Retina (tissue), 1 donor: Measurements from ENCODE around the gene NFKBIZ.

ENCODE experiments used
- DNase-seq: peaks from one replicate; pipeline ENCODE4 v3.0.0-alpha.2; 2016

Gene NFKBIZ

DNA sequence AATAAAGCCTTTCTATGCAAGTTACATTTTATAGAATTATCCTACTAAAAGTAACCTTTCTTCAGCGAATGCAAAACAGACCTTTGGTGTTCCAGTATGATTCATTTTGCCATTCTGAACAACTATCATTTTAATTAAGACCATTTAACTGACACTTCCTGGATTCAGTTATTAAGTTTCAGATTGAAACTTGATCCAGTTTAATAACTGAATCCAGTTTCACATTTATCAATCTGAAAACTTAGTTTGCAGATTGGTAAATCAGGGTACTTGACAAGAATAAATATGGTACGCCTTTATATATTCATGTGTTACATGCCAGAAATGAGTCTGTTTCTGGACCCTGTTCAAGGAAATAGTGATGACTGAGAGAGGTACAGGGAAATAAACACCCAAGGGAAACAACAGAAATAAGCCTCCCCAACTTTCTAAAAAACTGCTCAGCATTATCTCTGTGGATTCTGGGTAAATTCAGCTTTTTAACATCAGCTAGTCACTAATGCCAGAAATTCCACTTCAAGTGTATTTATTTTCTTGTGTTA lies 23.3 kb upstream of the NFKBIZ start:
- DNase-seq: no peak

DNA sequence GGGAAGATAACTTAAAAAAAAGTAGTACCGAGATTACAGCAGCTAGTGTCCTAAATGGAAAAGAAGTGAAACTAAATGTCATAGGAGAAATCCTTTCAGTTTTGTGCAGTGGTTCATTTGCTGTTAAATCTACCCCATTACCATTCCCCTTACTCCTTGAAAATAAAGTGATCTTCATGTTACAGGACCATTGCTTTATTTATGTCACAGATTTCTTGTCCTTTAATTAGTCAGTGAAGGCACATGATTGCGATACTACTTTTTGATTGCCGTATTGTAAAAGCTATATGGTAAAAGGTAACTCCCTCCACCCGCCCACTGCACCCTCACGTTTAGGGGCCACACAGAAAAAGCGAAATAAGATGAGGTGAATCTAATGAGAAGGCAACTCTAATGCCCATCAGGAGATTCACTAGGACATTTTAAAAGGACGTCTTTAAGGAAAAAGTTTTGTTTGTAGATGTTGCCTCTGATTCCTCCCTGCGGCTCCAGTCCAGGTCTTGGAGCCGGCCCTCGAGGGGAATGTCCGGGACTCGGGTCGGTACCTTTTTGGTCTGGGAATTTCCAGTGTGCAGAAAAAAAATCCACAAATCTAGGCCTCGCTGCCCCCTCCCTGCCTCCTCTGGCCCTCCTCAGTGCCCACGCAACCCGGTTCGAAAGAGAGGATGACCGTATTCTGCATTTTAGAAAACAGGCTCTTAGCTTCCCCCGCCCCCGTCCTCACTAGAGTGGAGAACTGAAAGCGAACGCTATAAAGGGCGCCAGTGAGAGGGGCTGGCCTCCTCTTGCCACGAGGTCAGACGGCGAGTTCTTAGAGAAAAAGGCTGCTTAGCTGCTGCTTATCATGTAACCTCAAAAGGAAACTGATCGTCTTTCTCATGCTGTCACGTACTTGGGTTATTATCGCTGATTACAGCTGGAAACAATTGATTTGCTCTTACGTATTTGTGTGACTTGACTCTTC lies 21.8 kb upstream of the NFKBIZ start:
- DNase-seq: peak; percentile 83

DNA sequence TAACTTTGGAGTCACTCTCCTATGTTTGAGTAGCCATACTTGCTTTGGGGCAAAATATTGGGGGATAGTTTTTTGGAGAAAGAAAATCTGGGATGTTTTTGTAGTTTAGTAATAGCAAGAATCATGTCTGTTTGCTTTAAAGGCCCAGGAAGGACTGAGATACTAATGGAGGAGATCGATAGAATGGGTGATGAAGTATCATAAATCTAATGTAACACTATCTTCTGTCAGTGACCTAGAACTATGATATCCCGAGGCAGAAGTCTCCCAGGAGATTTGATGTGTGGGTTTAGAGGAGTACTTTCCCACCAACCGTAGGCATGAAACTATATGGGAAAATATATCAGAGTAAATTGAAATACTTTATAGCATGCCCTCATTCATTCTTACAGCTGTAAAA lies 21.0 kb upstream of the NFKBIZ start:
- peak; percentile 24 for DNase-seq

DNA sequence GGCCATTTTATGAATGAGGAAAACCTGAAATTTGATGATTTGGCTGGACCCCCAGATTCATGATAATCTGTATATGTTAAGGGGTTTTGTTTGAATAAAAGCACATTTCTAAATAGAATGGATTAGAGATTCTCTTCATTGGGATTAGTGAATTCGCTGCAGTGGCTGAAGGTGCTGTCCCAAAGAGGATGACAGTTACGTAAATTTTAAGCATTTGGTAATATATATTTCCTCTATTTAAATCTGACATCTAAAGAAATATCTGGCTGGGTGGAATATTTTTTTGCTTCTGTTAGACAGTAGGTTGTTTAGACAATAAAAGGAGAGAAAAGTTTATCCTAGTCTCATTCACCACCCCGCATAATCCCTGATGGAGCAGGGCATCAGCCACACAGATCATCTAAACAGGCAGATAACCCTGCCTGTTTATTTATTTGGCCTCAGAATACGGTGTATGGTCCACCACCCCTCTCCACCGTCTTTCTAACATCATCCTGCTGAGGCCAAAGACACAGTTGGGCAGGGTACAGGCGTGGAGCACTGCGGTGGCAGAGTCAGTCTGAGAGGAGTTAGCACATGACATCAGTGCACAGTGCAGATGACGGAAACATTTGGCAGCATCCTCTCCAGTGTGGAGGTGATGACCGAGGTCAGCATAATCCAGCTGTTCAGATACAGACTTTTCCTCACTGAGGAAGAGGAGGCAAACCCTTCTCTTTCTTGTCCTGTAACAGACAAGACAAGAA lies 20.4 kb upstream of the NFKBIZ start:
- DNase-seq: peak; percentile 38

DNA sequence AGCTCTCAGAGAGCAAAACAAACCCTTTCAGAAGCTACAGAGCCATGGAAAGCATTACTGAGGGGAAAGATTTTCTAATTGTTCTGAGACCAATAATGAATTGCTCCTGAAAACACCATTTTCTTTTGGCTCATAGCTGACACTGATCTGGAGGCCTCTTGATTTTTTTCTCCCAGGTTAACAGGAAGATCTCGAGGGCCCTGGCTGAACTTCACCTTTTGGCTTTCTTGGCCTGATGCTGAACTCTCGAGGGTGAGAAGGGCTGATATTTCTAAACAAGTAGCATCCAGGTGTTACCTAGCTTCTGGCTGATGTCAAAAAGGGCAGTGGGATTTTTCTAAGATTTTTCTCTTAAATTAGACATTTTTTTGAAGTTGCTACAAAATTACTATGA lies 19.9 kb upstream of the NFKBIZ start:
- DNase-seq: no peak

DNA sequence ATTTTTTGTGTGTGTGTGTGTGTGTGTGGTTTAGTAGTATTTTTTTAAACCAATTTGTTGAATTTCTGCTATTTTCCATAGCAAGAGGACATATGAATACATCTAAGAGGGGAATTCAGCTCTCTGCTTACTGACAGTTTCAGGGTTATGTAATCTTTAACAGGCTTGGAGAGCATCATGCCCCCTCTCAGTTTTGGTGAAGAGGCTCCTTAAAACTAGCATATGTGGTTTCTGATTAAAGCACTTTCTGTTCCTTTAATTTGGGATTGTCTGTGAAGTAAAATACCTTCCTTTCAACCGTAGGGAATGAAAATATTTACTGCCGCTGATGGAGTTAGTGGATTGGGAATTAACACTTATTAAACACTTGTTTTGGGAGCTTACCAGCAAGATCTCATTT lies 19.4 kb upstream of the NFKBIZ start:
- DNase-seq: no peak

DNA sequence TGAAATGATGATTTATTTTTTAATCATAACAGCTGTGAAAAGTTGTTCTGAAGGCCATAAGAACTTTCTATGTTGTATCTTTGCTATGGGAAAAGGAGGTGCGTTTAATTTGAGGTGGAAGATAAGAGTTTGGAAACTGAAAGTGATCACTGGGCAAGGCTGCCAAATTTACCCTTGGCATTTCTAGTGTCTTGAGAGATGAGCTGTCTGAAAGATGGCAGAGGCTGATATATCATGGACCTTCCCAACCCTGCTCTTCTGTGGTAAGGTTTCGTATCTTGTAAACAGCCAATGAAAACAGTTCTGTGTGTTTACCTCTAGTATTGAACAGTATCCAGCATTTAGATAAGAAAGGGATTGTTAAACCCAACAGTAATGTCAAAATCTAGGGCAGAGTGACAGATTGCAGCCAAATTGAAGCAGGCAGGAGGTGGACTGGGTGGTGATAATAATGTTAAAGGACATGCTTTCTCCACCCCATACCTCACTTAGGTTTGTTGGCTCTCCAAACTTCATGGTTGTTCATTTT lies 15.8 kb upstream of the NFKBIZ start:
- no peak for DNase-seq

DNA sequence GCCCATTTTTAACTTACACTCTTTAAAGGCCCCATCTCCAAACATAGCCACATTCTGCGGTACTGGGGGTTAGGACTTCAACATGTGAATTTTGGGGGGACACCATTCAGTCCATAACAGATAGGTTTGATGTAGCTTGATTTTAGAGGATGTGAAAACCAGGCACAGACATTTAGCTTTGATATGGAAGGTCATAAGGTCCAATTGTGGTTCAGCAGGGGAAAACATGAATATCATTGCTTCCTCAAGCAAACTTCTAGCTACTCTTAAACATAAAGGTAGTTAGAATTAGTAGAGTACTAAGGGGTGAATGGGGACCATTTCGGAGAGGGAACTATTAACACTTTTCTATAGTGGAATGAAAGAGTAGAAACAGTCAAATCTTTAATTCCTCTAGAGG lies 13.6 kb upstream of the NFKBIZ start:
- no peak for DNase-seq

DNA sequence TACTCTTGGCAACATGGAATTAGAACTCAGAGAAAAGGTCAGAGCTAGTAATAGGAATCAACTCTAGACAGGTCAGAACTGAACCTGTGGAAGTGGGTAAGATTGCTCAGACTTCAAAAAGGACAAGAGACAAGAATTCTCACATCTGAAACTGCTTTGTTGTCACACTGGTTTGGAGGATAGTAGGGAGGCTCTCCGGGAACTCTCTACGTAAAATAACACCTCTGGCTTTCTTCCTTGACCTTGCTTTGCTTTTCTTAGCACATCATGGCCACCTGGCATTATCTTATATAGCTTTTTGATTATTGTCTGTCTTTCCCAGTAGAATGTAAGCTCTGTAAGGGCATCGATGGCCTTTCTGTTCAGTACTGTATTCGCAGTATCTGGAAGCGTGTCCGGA lies 13.2 kb upstream of the NFKBIZ start:
- DNase-seq: no peak

DNA sequence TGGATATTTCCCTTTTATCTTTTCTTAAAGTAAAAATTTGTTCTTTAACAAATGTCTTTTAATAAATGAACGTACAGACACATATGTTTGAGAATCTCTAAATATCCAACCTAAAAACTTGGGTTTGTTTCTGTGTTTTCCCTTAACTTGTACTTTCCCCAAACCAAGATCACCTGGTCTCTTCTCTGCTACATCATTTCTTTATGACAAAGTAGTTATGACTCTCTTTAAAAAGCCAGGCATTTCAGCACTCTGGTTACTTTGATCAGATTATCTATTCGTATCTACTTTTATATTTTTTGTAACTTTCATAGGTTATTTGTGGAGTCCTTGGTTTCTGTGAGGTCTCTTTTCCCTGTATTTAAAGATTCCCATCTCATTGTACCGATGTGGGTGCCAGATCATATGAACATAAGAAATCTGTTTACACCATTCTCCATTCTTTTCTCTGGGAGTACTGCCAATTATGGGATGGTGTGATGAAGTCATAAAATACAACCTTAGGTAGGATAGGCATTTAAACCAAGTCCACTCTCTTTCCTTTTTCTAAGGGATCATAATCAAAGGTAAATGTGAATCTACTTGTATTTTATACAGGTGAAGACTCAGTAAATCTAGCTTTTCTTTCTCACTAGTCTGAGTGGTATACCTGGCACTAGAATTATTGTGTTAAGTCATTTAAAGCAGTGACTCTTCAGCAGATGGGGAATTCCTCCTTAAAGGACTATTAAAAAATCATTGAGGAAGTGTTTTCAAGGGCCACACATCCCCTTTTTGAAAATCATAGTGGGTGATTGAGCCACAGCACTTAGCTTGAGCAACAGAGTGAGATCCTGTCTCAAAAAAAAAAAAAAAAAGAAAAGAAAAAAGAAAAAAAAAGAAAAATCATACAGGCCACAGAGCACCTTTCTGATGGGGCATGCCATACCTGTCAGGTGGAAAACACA lies 12.4 kb upstream of the NFKBIZ start:
- DNase-seq: no peak

DNA sequence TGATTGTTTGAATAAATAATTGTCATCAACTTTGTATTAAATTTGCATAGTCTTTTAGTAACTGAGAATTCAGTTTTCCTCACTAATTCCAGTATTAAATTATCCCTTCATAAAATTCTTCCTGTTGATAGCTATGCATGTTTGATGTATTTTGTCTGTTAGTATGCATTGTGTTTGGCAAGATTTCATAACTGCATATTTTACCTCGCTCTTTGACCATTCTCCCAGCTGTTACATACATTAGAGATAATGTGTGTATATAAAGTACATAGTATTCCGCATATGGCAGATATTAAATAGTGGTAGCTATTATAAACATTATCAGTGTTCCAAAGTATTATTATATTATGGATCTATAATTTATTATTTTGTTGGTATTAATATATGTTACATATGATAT lies 10.6 kb upstream of the NFKBIZ start:
- DNase-seq: no peak

DNA sequence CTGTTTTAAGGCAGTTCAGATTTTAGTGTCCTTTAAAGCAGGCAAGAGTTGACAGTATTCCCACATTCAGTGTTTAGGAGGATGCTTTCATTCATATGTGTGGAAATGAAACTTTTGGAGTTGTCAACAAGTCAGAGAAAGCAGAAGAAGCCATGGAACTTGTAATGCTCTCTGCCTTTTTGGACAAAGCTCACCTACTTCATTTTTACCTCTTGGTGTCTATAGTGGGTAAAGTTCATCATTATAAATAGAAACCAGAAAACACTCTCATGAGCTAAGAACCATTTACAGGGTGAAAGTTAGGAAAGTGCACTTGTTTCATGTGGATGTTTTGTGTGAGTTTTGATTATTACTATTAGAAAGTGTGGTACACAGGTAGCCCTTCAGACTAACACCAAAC lies 9.2 kb upstream of the NFKBIZ start:
- no peak for DNase-seq

DNA sequence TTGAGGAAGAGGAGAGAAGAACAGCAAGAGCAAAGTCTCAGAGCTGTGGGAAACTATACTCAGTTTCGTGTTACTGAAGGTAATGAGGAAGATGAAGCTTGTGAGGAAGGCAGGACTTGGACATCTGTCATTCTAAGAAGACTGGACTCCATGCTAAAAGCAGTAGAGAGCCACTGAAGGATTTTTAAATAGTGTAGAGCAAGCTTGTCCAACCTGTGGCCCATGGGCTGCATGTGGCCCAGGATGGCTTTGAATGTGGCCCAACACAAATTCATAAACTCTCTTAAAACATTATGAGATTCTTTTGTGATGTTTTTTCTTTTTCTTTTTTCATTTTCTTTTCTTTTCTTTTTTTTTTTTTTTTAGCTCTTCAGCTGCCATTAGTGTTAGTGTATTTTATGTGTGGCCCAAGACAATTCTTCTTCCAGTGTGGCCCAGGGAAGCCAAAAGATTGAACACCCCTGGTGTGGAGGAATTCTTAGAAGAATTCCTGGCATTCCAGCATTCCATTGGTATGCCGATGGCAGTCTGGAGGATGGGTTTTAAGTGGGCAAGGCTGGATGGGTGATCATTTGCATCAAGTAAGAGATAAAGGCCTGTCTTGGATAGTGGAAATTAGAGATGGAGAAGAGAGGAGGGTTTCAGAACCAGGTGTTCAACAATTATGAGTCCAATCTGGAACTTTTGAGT lies 6.9 kb upstream of the NFKBIZ start:
- no peak for DNase-seq

DNA sequence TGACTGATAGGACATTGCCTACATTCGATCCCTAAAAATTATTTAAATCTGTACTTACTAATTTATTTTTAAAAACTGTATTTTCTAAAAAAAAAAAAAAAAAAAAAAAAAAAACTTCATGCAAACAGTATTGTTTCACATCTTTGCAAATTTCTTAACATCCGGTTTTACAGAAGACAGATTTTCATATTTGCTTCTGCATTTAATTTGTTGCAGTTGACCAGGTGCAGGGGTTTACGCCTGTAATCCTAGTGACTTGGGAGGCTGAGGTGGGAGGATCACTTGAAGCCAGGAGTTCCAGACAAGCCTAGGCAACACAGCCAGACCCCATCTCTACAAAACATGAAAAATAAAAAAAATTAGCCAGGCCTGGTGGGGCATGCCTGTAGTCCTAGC lies 6.4 kb upstream of the NFKBIZ start:
- no peak for DNase-seq

DNA sequence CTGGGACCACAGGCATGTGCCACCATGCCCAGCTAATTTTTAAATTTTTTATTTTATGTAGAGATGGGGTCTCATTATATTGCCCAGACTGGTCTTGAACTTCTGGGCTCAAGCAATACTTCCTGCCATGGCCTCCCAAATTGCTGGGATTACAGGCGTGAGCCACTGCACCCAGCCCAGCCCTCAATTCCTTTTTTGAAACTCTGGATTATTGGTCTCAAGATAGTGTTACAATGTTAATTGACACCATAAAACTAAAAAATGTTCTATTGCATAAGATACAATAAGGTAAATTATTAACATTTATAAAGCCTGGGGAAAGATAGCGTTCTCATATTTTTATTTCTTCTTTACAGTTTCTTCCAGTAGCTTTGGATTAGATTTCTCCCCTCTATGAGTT lies 3.9 kb upstream of the NFKBIZ start:
- no peak for DNase-seq

DNA sequence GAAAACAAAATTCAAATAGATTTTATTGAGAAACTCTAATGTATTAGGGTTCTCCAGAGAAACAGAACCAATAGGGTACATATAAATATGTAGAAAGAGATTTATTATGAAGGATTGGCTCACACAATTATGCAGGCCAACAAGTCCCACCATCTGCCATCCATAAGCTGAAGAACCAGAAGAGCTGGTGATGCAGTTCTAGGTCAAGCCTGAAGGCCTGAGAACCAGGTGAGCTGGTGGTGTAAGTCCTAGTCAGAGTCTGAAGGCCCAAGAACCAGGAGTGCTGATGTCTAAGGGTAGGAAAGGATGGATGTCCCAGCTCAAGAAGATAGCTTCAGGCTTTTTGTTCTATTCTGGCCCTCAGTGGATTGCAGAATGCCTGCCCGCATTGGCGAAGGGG lies 2.6 kb upstream of the NFKBIZ start:
- no peak for DNase-seq

DNA sequence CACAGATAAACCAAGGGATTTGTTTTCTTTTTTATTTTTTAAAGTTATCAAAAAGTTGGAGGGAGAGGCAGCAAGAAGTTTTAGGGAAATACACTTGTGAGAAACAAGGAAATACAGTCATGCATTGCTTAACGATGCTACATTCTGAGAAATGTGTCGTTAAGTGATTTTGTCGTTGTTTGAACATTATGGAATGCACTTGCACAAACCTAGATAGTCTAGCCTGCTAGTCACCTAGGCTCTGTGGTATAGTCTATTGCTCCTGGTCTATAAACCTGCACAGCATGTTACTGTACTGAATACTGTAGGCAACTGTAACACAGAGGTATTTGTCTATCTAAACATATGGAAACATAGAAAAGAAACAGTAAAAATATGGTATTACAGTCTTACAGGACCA lies 2.0 kb upstream of the NFKBIZ start:
- no peak for DNase-seq

DNA sequence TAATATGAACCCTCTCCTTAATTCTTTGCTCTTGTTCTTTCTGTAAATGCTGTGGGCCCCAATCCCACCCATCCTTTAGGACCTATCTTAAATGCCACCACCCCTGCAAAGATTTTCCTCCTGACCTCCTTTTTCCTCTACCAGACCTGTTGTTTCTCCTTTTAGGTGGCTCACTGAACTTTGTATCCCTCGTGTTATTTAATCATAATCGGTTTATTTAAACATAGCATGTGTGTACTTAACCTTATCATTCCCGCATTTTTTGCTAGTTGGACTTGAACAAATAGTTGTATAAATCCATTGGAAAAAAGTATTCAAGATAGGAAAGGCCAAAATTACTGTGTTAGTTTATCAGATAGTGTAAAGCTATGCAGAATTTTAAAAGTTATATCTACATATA lies 988 bp upstream of the NFKBIZ start:
- no peak for DNase-seq

DNA sequence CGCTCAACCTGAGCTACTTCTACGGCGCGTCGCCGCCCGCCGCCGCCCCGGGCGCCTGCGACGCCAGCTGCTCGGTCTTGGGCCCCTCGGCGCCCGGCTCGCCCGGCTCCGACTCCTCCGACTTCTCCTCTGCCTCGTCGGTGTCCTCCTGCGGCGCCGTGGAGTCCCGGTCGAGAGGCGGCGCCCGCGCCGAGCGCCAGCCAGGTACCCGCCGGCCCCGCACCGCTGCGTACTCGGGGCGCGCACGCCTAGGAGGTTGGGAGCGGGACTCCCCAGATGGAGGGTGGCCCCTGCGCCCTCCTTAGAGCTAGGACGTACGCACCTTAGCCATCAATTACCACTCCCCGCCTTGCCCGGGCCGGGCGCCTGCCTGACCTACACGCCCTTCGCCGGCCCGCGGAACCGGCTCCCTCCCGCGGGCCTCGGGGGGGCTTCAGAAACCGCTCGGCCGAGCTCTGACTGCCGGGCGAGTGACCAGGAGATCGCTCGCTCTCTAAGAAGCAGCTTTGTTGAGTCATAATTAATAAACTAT lies 466 bp downstream of the NFKBIZ start:
- DNase-seq: peak; percentile 86

DNA sequence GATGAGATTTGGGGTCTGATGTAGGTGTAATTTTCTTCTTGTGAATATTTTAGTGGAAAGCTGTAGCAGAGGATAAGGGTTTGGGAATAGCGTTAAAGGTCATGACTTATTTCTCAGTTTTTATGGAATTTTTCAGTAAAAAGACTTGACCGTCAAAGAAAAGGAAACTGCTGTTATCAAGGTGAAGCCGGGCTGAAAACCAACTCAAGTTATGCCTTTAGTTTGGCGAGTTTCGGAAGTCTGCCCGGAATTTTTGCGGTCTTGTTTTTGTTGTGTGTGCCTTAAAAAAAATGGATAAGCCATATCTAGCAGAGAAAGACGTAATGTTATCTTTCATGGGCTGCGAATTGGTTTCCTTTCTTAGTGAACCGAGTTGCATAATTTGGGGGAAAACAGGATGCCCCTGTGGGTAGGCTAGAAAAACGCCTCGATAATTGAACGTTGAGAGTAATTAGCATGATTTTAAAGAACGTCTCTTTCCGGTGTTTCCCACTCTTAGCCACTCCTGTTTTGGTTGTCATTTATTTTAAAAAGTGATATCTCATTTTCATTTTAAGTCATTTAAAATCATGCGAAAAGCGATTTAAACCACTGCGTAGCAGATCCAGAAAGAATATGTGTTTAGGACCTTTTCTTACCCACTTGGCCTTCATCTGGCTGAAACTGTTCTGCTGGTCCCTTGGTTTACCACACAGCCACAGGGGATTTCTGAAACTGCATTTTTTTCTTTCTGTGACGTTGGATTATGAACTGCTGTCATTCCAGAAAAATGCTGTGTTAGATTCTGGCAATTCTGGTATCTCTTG lies 1.1 kb downstream of the NFKBIZ start:
- DNase-seq: no peak
